Omental fat pad (tissue), 4 donors: Measurements from ENCODE around the gene C8G. TPM values are rescaled to one million over a fixed set of nuclear protein-coding genes. Genes with fewer than 3 reads are reported as not detected.

Source experiments
- ATAC-seq: fragments of 150-250 bp; one replicate; pipeline ENCODE4 v1.9.1; 2016; ENCODE audit warnings: mild to moderate bottlenecking, moderate library complexity; ENCODE audit not compliant: low FRiP score
- DNase-seq: peaks from one replicate; pipeline ENCODE4 v3.0.0-alpha.2; 2019; ENCODE audit warnings: low spot score
- CTCF ChIP-seq, 3 donors: fragments of 450-650 bp; IDR thresholded peaks; one replicate each; pipeline ENCODE4 v1.5.1; 2016 to 2017; ENCODE audit warnings: antibody characterized with exemption in 3 of 3, mild to moderate bottlenecking in 3 of 3, moderate library complexity in 2 of 3
- total RNA-seq, 4 donors: library from RNA; depleted of rRNA; stranded (reverse); fragments of >200 nt; gene quantifications; one replicate each; pipeline ENCODE4 v1.1.0, GENCODE V29; 2016

Gene C8G
- total RNA-seq, 4 donors from 2014 or later = 4.3 TPM; not detected in 3

- no peak for TF ChIP-seq CTCF (IDR thresholded peaks at IDR 0.05)
- DNase-seq = no peak
- no peak for ATAC-seq
These were observed 11.6 kb downstream of the C8G start for GRCh38 chr9:136956604-136957003.

GRCh38 chr9:136957461-136957860 is 12.4 kb downstream of the C8G start:
- no peak for DNase-seq
- no peak for TF ChIP-seq CTCF (IDR thresholded peaks at IDR 0.05)
- ATAC-seq = no peak

GRCh38 chr9:136957901-136958300 is 12.9 kb downstream of the C8G start:
- no peak for TF ChIP-seq CTCF (IDR thresholded peaks at IDR 0.05)
- DNase-seq (no peak), ATAC-seq (no peak)

GRCh38 chr9:136958473-136958872 is 13.4 kb downstream of the C8G start:
- no peak for ATAC-seq
- no peak for DNase-seq
- TF ChIP-seq CTCF (IDR thresholded peaks at IDR 0.05) = no peak

GRCh38 chr9:136958898-136959850 is 14.1 kb downstream of the C8G start:
- no peak for ATAC-seq
- TF ChIP-seq CTCF (IDR thresholded peaks at IDR 0.05) = no peak

GRCh38 chr9:136960212-136960937 is 15.3 kb downstream of the C8G start:
- ATAC-seq (no peak), DNase-seq (no peak)
- TF ChIP-seq CTCF (IDR thresholded peaks at IDR 0.05) = no peak

More at GRCh38 chr9:136958898-136959850, 14.1 kb downstream of the C8G start:
- DNase-seq = no peak
